RWPE2 (cell line): Measurements from ENCODE around the gene C1QTNF4.
"Not testable (repeated sequence)": the region's sequence is repeated elsewhere in the genome, so short reads cannot be mapped to it uniquely, and the experiment has no call there.

ENCODE experiments used
- ATAC-seq: fragments of 200-7000 bp; cut with Tn5 transposase; 3 replicates; pipeline ENCODE4 v1.9.1; 2021; ENCODE audit warnings: low read depth
- DNase-seq: peaks from one replicate; pipeline ENCODE4 v3.0.0-alpha.2; 2020; ENCODE audit warnings: low spot score
- H3K27ac ChIP-seq: fragments of 450-650 bp; 2 replicates; pipeline ENCODE4 v1.5.1; 2017; ENCODE audit warnings: mild to moderate bottlenecking; ENCODE audit not compliant: poor library complexity, severe bottlenecking
- H3K27me3 ChIP-seq: fragments of 250-450 bp; sonication (Bioruptor Pico); 2 replicates; pipeline ENCODE4 v1.5.1; 2021; ENCODE audit warnings: mild to moderate bottlenecking, moderate library complexity; ENCODE audit not compliant: insufficient read depth, poor library complexity, severe bottlenecking
- H3K36me3 ChIP-seq: fragments of 250-450 bp; sonication (Bioruptor Pico); 2 replicates; pipeline ENCODE4 v1.5.1; 2020; ENCODE audit warnings: low read depth, mild to moderate bottlenecking, moderate library complexity
- H3K4me1 ChIP-seq: fragments of 250-450 bp; sonication (Bioruptor Pico); 2 replicates; pipeline ENCODE4 v1.5.1; 2021; ENCODE audit warnings: mild to moderate bottlenecking, moderate library complexity; ENCODE audit not compliant: insufficient read depth, poor library complexity, severe bottlenecking
- H3K4me3 ChIP-seq: fragments of 250-450 bp; sonication (Bioruptor Pico); 2 replicates; pipeline ENCODE4 v1.5.1; 2021; ENCODE audit warnings: mild to moderate bottlenecking, moderate library complexity; ENCODE audit not compliant: severe bottlenecking
- H3K9me3 ChIP-seq: fragments of 250-450 bp; sonication (Bioruptor Pico); 2 replicates; pipeline ENCODE4 v1.5.1; 2021; ENCODE audit warnings: mild to moderate bottlenecking, moderate library complexity; ENCODE audit not compliant: severe bottlenecking
- TF ChIP-seq, protein P1 (sequence below): fragments of 450-650 bp; IDR thresholded peaks from one replicate; pipeline ENCODE4 v1.5.1; 2017; ENCODE audit warnings: mild to moderate bottlenecking, moderate library complexity; ENCODE audit not compliant: poor library complexity, severe bottlenecking

Gene C1QTNF4

DNA sequence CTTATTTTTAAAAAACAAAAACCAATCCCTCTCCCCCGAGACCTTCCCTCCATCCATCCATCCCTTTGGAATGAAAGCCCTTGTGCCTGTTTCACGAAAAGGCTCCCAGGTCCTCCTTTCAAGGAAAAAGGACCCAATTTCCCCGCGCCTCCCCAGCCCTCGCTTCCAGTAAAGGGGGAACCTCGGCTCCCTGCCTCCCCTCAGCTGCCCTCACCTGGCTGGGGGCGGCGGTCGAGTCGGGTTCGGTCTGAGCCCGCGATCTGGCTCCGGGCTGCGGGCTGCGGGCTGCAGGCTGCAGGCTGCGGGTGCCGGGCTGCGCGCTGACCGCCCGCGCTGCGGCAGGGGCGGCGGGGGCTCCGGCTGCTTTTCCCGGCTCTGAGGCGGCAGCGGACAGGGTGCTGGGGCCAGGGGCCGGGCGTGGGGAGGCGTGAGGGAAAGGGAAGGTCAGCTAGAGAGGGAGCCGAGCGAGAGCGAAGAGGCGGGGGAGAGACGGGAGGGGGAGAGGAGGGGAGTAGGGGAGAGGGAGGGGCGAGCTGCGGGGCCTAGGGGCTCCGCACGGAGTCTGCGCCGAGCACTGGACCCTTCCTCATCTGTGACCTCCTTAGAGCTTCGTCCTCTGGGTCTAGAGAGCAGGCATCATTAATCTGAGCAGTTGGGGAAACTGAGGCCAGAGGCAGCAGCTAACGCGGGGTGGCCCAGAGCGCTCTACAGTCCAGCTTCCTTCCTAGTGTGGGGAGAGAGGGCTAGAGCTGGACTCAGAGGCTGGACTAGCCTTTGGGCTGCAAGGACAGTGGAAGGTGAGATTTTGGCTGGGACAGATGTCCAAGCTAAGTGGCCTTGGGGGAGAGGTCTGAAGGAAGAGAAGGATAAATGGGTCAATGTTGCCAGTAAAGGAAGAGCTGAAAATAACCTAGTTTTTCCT is at the start of gene C1QTNF4:
Gene C1QTNF4, minus strand, starts transcription at position 478 of the 922 bp plus-strand sequence. CDS start 3,601 bp downstream, outside the sequence.
- Histone ChIP-seq H3K9me3 (no peaks in the 10 kb centered on the region), H3K27ac (no peak within 1 kb of the TSS), H3K36me3 (no peaks in the 10 kb centered on the region), H3K4me1 (no peaks in the 10 kb centered on the region), H3K4me3 (peak within 1 kb of the TSS; percentile 17), H3K27me3 (peaks cover 36% of the 10 kb centered on the region)
- no peak for DNase-seq
- TF ChIP-seq, protein P1, sequence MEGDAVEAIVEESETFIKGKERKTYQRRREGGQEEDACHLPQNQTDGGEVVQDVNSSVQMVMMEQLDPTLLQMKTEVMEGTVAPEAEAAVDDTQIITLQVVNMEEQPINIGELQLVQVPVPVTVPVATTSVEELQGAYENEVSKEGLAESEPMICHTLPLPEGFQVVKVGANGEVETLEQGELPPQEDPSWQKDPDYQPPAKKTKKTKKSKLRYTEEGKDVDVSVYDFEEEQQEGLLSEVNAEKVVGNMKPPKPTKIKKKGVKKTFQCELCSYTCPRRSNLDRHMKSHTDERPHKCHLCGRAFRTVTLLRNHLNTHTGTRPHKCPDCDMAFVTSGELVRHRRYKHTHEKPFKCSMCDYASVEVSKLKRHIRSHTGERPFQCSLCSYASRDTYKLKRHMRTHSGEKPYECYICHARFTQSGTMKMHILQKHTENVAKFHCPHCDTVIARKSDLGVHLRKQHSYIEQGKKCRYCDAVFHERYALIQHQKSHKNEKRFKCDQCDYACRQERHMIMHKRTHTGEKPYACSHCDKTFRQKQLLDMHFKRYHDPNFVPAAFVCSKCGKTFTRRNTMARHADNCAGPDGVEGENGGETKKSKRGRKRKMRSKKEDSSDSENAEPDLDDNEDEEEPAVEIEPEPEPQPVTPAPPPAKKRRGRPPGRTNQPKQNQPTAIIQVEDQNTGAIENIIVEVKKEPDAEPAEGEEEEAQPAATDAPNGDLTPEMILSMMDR = no peak
- peak; percentile 43; the same call in 2 of the 3 replicates for ATAC-seq

DNA sequence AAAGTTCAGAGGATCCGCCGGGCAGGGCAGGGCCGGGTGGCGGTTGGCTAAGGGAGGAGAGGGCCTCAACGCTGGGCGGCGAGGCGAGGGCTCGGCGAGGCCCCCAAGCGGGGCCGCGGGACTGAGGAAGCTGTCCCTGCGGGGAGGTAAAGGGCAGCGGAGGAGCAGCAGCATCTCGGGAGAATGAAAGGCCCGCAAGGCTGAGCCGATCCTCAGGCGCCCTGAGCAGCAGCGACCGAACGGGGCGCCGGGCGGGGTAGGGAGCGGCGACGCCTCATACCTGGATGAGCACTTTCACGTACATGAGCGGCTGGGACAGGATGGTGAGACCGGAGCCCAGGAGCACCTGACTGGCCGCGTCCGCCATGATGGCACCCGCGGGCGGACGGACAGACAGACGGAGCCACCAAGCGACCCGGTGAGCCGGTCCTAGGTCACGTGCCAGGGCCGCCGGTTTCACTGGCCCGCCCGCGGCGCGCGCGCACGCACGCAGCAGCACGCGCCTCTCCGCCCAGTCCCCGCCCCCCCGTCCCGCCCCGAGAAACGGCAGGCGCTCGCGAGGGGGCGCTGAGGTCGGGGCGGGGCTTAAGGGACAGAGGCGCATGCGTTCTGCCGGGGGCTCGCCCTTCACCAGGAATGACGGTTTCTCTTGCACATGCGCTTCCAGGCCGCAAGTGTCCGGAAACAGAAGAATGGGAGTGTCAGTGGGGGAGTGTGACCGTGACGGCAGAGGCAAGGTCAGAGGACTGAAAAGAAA is 48.1 kb upstream of the C1QTNF4 start, which contains the start of gene MTCH2:
Gene MTCH2, minus strand, starts transcription at position 461 of the 757 bp plus-strand sequence. Its CDS starts 94 bp downstream, at position 367.
- Histone ChIP-seq H3K27ac (peak within 1 kb of the TSS; percentile 43), H3K27me3 (no peaks in the 10 kb centered on the region), H3K4me1 (peaks cover 5% of the 10 kb centered on the region), H3K36me3 (peaks cover 28% of the 10 kb centered on the region), H3K9me3 (no peaks in the 10 kb centered on the region), H3K4me3 (peak within 1 kb of the TSS; percentile 83)
- peak; percentile 87 for ATAC-seq
- TF ChIP-seq, protein P1 = peak; percentile 49
- peak; percentile 93 for DNase-seq

DNA sequence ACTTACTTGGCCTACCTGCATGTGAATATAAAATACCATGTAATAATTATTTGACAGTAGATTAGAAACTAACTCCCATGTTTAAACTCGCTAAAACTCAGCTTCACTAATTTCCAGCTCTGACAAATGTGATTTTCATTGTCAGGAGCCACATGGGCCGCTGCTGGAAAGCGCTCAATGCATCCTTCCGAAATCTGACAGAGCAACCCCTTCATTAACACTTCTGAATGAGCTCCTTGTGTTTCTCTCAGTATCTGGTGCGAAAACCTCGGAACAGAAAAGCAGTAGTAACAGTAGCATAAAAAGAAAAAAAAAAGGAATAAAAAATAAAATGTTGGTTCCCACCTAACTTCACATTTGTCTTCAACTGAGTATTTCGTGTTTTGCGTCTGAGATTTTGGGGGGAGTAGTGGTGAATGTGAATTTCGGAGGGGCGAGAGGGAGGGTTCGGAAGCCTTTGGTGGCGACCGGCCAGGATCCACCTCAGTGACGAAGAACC is 47.4 kb upstream of the C1QTNF4 start:
- H3K27ac ChIP-seq = peak overlapping the region; percentile 43
- no peaks in the 10 kb centered on the region for H3K9me3 ChIP-seq
- DNase-seq (no peak), ATAC-seq (no peak)
- TF ChIP-seq, protein P1 = no peak
- H3K4me3 ChIP-seq = peak overlapping the region; percentile 83
- no peaks in the 10 kb centered on the region for H3K27me3 ChIP-seq
- peaks cover 5% of the 10 kb centered on the region for H3K4me1 ChIP-seq
- peaks cover 32% of the 10 kb centered on the region for H3K36me3 ChIP-seq

DNA sequence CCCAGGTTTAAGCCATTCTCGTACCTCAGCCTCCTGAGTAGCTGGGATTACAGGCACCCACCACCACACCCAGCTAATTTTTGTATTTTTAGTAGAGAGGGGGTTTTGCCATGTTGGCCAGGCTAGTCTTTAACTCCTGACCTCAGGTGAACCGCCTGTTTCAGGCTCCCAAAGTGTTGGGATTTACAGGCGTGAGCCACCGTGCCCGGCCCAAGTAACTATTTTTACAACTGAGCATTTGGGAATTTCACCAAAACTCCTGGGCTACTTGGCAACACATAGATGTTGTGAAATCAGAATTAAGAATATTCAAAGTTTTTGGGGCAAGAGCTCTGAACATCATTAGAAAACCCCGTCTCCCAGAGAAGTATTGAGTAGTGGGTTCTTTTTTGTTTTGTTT is 46.3 kb upstream of the C1QTNF4 start:
- not testable (repeated sequence) for DNase-seq, H3K4me3 ChIP-seq, H3K4me1 ChIP-seq, H3K9me3 ChIP-seq, ATAC-seq, H3K27me3 ChIP-seq, H3K27ac ChIP-seq
- peaks cover 40% of the 10 kb centered on the region for H3K36me3 ChIP-seq

DNA sequence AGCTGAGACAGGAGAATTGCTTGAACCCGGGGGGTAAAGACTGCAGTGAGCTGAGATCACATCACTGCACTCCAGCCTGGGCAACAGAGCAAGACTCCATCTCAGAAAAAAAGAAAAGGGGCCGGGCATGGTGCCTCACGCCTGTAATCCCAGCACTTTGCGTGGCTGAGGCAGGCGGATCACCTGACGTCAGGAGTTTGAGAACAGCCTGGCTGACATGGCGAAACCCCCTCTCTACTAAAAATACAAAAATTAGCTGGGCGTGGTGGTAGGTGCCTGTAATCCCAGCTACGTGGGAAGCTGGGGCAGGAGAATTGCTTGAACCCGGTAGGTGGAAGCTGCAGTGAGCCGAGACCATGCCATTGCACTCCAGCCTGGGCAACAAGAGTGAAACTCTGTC is 42.1 kb upstream of the C1QTNF4 start:
- not testable (repeated sequence) for H3K9me3 ChIP-seq, H3K4me3 ChIP-seq, H3K4me1 ChIP-seq, ATAC-seq, H3K27me3 ChIP-seq, DNase-seq, H3K27ac ChIP-seq
- peaks cover 74% of the 10 kb centered on the region for H3K36me3 ChIP-seq
